IMR-90 (cell line): Measurements from ENCODE around the gene WNK1.

Experiments used
- CEBPB ChIP-seq: IDR thresholded peaks from 2 replicates; pipeline ENCODE4 v1.6.1; 2012; ENCODE audit warnings: low read depth, low read length, improper control_type of control experiment
- POLR2A ChIP-seq: IDR thresholded peaks from 2 replicates; pipeline ENCODE4 v1.6.1; 2012; ENCODE audit warnings: mild to moderate bottlenecking, low read depth, low read length
- RCOR1 ChIP-seq: IDR thresholded peaks from 2 replicates; pipeline ENCODE4 v1.6.1; 2012; ENCODE audit warnings: mild to moderate bottlenecking, low read length, improper control_type of control experiment; ENCODE audit not compliant: insufficient replicate concordance
- TF ChIP-seq, protein P1 (sequence below): fragments of 150-350 bp; IDR thresholded peaks from 2 replicates; pipeline ENCODE4 v1.6.1; 2017; ENCODE audit warnings: mild to moderate bottlenecking, antibody characterized with exemption, low read length, low read depth

- no peak for TF ChIP-seq POLR2A
- TF ChIP-seq, protein P1, sequence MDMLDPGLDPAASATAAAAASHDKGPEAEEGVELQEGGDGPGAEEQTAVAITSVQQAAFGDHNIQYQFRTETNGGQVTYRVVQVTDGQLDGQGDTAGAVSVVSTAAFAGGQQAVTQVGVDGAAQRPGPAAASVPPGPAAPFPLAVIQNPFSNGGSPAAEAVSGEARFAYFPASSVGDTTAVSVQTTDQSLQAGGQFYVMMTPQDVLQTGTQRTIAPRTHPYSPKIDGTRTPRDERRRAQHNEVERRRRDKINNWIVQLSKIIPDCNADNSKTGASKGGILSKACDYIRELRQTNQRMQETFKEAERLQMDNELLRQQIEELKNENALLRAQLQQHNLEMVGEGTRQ = no peak
- TF ChIP-seq CEBPB = no peak
- TF ChIP-seq RCOR1 = no peak
These were observed 58.5 kb downstream of the WNK1 start for GRCh38 chr12:810671-811415.
